CD14-positive monocyte (primary cell): ENCODE results near the gene FANCI. TPM values are rescaled to one million over a fixed set of nuclear protein-coding genes. Genes with fewer than 3 reads are reported as not detected.

Experiments
- DNase-seq, 3 donors: peaks; one replicate each; pipeline ENCODE4 v3.0.0-alpha.2; 2011 to 2022
- H2AFZ ChIP-seq: 2 replicates; pipeline ENCODE4 v1.6.0; 2012; ENCODE audit warnings: mild to moderate bottlenecking, low read depth, low read length, inconsistent platforms; ENCODE audit not compliant: insufficient read depth, poor library complexity, severe bottlenecking
- H3K27ac ChIP-seq, 2 donors: 1 replicate in 1 of 2; 2 replicates in 1 of 2; pipeline ENCODE4 v1.5.1; 2012 to 2013; ENCODE audit warnings: low read length in 2 of 2, control low read depth in 1 of 2, inconsistent platforms in 1 of 2, low read depth in 1 of 2, mild to moderate bottlenecking in 1 of 2
- H3K27me3 ChIP-seq, 2 donors: one replicate each; pipeline versions ENCODE4 v1.6.0 to v1.6.1; 2011 to 2013; ENCODE audit warnings: low read length in 2 of 2; ENCODE audit not compliant: control insufficient read depth in 2 of 2, insufficient read depth in 2 of 2
- H3K36me3 ChIP-seq, 2 donors: replicated peaks in 1 of 2; 1 replicate in 1 of 2; 2 replicates in 1 of 2; pipeline versions ENCODE4 v1.5.1 to v1.6.1; 2012 to 2013; ENCODE audit warnings: low read length in 2 of 2, control low read depth in 1 of 2, inconsistent platforms in 1 of 2, mild to moderate bottlenecking in 1 of 2; ENCODE audit not compliant: insufficient read depth in 2 of 2, control insufficient read depth in 1 of 2
- H3K4me1 ChIP-seq, 2 donors: 1 replicate in 1 of 2; 2 replicates in 1 of 2; pipeline versions ENCODE4 v1.5.1 to v1.6.1; 2012 to 2013; ENCODE audit warnings: low read length in 2 of 2, control low read depth in 1 of 2, inconsistent platforms in 1 of 2, mild to moderate bottlenecking in 1 of 2, moderate library complexity in 1 of 2; ENCODE audit not compliant: insufficient read depth in 2 of 2, control insufficient read depth in 1 of 2
- H3K4me2 ChIP-seq: replicated peaks from 2 replicates; pipeline ENCODE3; 2012; ENCODE audit warnings: low read length, moderate library complexity, mild to moderate bottlenecking; ENCODE audit not compliant: poor library complexity, severe bottlenecking; ENCODE audit errors: extremely low read depth
- H3K4me3 ChIP-seq, 3 experiments: fragments of 200-600 bp in 1 of 3; sonication (generic) in 1 of 3; replicated peaks in 1 of 3; 1 replicate in 2 of 3; 2 replicates in 1 of 3; pipeline ENCODE4 v1.5.1; 2011 to 2013; ENCODE audit warnings: low read length in 3 of 3, mild to moderate bottlenecking in 3 of 3, control low read depth in 2 of 3, low read depth in 2 of 3, inconsistent platforms in 1 of 3, moderate library complexity in 1 of 3
- H3K79me2 ChIP-seq: 2 replicates; pipeline ENCODE4 v1.6.0; 2012; ENCODE audit warnings: mild to moderate bottlenecking, control low read depth, inconsistent platforms, low read length, moderate library complexity; ENCODE audit not compliant: insufficient read depth
- H3K9ac ChIP-seq: 2 replicates; pipeline ENCODE4 v1.6.0; 2017; ENCODE audit warnings: low read length, mild to moderate bottlenecking; ENCODE audit not compliant: insufficient read depth, poor library complexity, severe bottlenecking
- H3K9me3 ChIP-seq, 2 donors: replicated peaks in 1 of 2; 1 replicate in 1 of 2; 2 replicates in 1 of 2; pipeline versions ENCODE4 v1.5.1 to v1.6.1; 2012 to 2013; ENCODE audit warnings: low read length in 2 of 2, control low read depth in 1 of 2; ENCODE audit not compliant: control insufficient read depth in 1 of 2, insufficient read depth in 1 of 2
- H4K20me1 ChIP-seq: 2 replicates; pipeline ENCODE4 v1.6.0; 2012; ENCODE audit warnings: mild to moderate bottlenecking, low read length, control low read depth, moderate library complexity; ENCODE audit not compliant: insufficient read depth
- H3K27ac Mint-ChIP-seq, 7 donors: one replicate each; pipeline ENCODE4 v1.8.0; 2020; ENCODE audit warnings: mild to moderate bottlenecking in 7 of 7, mixed read lengths in 7 of 7, moderate library complexity in 6 of 7, inconsistent platforms in 2 of 7
- H3K27me3 Mint-ChIP-seq, 3 donors: one replicate each; pipeline ENCODE4 v1.8.0; 2021 to 2022; ENCODE audit warnings: low read depth in 3 of 3, mild to moderate bottlenecking in 3 of 3, mixed read lengths in 3 of 3, moderate library complexity in 3 of 3, inconsistent platforms in 1 of 3
- H3K36me3 Mint-ChIP-seq, 2 donors: one replicate each; pipeline ENCODE4 v1.8.0; 2020; ENCODE audit warnings: mixed read lengths in 2 of 2, inconsistent platforms in 1 of 2, mild to moderate bottlenecking in 1 of 2
- H3K4me1 Mint-ChIP-seq: one replicate; pipeline ENCODE4 v1.8.0; 2020; ENCODE audit warnings: mild to moderate bottlenecking, mixed read lengths
- H3K4me3 Mint-ChIP-seq, 2 donors: one replicate each; pipeline ENCODE4 v1.8.0; 2020; ENCODE audit warnings: mild to moderate bottlenecking in 2 of 2, mixed read lengths in 2 of 2, moderate library complexity in 1 of 2
- H3K9me3 Mint-ChIP-seq, 7 donors: one replicate each; pipeline ENCODE4 v1.8.0; 2020 to 2022; ENCODE audit warnings: mixed read lengths in 7 of 7, mild to moderate bottlenecking in 6 of 7, moderate library complexity in 6 of 7, inconsistent platforms in 2 of 7
- WGBS: methylation state at CpG from one replicate; pipeline ENCODE4 v1.1.5; 2013; ENCODE audit warnings: missing lambda C conversion rate; ENCODE audit not compliant: insufficient coverage; 5-methylcytosine and 5-hydroxymethylcytosine counted together
- intact Hi-C, 2 donors: fragments of 100-400 bp; cut with micrococcal nuclease; formaldehyde crosslinking; loops; one replicate each; pipeline versions ENCODE4 v1.15.0 to v1.15.1; 2023
- polyA plus RNA-seq, 3 donors: library from polyadenylated mRNA; depleted of rRNA in 1 of 3; unstranded in 2 of 3; stranded (reverse) in 1 of 3; fragments of 300-500 nt in 2 of 3; fragments of >200 nt in 1 of 3; fragmentation: Illumina TruSeq in 2 of 3; gene quantifications; 1 replicate in 2 of 3; 2 replicates in 1 of 3; pipeline ENCODE4 v1.2.3, GENCODE V29; 2012 to 2021
- TF ChIP-seq, protein P1 (sequence below): fragments of 200-600 bp; IDR thresholded peaks from one replicate; pipeline ENCODE4 v1.8.0; 2022; ENCODE audit warnings: antibody characterized with exemption, mild to moderate bottlenecking

FANCI gene
- polyA plus RNA-seq, 3 donors = 1.4 to 2.6 (median 1.5) TPM

DNA sequence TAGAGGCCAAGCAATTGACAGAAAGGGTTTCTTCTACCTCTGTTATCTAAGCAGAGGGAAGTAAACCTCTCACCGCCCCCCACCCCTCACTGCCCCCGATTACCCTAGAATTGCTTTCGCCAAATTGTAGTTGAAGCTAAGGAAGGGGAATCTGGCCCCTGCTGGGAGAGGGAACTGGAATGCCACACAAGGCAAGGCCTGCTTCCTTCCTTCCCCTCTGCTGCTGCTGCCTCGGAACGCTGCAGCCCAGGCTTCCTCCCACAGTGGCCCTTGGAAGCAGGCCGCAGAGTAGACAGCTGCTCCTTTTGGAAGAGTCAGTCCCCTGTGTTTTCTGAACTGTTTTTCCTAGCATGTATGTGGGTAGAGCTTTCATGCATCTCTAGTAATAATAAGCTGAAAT, 44.0 kb upstream of the FANCI start:
- WGBS = no CpG with 5 or more reads among the region's 6 CpGs
- no peak overlapping the region for H3K4me2 ChIP-seq
- intact Hi-C loops = no loop called here
- DNase-seq = no peak
- H4K20me1 ChIP-seq = no peaks in the 10 kb centered on the region
- no peaks in the 10 kb centered on the region for H3K79me2 ChIP-seq
- H3K36me3 Mint-ChIP-seq = peaks cover 71 to 79% of the 10 kb centered on the region in 2 donors
- no peaks in the 10 kb centered on the region for H3K9me3 Mint-ChIP-seq
- H3K4me1 ChIP-seq = no peaks in the 10 kb centered on the region
- no peaks in the 10 kb centered on the region for H3K27me3 ChIP-seq
- peaks cover 0 to 1% (median 0%) of the 10 kb centered on the region in 3 donors for H3K27me3 Mint-ChIP-seq
- no peaks in the 10 kb centered on the region for H3K4me1 Mint-ChIP-seq
- H2AFZ ChIP-seq = no peak overlapping the region
- no peak overlapping the region for H3K27ac Mint-ChIP-seq
- H3K27ac ChIP-seq = no peak overlapping the region
- peaks cover 57 to 73% of the 10 kb centered on the region in 2 donors for H3K36me3 ChIP-seq
- H3K4me3 ChIP-seq = no peak overlapping the region
- TF ChIP-seq, protein P1, sequence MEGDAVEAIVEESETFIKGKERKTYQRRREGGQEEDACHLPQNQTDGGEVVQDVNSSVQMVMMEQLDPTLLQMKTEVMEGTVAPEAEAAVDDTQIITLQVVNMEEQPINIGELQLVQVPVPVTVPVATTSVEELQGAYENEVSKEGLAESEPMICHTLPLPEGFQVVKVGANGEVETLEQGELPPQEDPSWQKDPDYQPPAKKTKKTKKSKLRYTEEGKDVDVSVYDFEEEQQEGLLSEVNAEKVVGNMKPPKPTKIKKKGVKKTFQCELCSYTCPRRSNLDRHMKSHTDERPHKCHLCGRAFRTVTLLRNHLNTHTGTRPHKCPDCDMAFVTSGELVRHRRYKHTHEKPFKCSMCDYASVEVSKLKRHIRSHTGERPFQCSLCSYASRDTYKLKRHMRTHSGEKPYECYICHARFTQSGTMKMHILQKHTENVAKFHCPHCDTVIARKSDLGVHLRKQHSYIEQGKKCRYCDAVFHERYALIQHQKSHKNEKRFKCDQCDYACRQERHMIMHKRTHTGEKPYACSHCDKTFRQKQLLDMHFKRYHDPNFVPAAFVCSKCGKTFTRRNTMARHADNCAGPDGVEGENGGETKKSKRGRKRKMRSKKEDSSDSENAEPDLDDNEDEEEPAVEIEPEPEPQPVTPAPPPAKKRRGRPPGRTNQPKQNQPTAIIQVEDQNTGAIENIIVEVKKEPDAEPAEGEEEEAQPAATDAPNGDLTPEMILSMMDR = no peak
- no peak overlapping the region for H3K9ac ChIP-seq
- H3K4me3 Mint-ChIP-seq = no peak overlapping the region
- no peaks in the 10 kb centered on the region for H3K9me3 ChIP-seq

DNA sequence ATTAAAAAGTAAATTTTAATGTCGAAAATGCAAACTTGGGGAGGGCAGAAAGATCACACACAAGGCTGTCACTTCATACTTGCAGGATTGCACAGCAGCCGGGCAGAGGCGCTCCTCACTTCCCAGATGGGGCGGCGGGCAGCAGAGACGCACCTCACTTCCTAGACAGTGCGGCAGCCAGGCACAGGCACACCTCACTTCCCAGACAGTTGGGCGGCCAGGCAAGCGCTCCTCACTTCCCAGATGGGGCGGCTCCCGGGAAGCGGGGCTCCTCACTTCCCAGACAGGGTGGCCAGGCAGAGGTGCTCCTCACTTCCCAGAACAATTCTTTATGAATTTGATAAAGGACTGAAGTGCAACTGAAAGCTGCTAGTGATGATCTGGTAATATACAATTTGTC, 43.6 kb upstream of the FANCI start:
- Histone ChIP-seq H3K9me3 (no peaks in the 10 kb centered on the region), H3K4me2 (no peak overlapping the region), H3K79me2 (no peaks in the 10 kb centered on the region), H3K4me1 (no peaks in the 10 kb centered on the region), H3K27ac (no peak overlapping the region), H3K9ac (no peak overlapping the region), H3K4me3 (no peak overlapping the region), H3K27me3 (no peaks in the 10 kb centered on the region), H2AFZ (no peak overlapping the region), H3K36me3 (peaks cover 53 to 69% of the 10 kb centered on the region in 2 donors), H4K20me1 (no peaks in the 10 kb centered on the region)
- Mint-ChIP-seq H3K4me1 (no peaks in the 10 kb centered on the region), H3K27me3 (peaks cover 0 to 4% (median 0%) of the 10 kb centered on the region in 3 donors), H3K36me3 (peaks cover 67 to 75% of the 10 kb centered on the region in 2 donors), H3K4me3 (no peak overlapping the region), H3K9me3 (no peaks in the 10 kb centered on the region), H3K27ac (no peak overlapping the region)
- TF ChIP-seq, protein P1 = no peak
- no peak for DNase-seq
- intact Hi-C loops = no loop called here
- 93% methylated on average over 5 of the region's 12 CpGs for WGBS
